ENCODE results near the gene FOXF2.

DNA sequence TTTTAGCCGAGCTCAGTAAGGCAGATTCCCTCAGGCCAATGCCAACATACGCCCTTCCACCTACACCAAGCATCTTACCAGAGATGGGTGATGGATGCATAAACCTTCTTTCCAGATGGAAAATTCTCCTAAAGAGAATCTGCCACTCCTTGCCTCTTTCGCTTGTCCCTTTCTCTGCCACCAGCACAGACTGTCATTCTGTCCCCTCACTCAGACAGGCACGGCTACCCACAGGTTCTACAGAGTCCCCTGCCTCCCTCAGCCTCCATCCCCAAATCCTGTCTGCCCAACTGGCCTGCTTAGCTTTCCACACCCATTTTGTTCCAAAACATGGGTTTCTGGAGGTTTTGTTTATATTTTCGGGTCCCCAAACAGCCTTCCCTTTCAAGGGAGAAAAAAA, 12.7 kb upstream of the FOXF2 start:
- TF ChIP-seq, protein P1, sequence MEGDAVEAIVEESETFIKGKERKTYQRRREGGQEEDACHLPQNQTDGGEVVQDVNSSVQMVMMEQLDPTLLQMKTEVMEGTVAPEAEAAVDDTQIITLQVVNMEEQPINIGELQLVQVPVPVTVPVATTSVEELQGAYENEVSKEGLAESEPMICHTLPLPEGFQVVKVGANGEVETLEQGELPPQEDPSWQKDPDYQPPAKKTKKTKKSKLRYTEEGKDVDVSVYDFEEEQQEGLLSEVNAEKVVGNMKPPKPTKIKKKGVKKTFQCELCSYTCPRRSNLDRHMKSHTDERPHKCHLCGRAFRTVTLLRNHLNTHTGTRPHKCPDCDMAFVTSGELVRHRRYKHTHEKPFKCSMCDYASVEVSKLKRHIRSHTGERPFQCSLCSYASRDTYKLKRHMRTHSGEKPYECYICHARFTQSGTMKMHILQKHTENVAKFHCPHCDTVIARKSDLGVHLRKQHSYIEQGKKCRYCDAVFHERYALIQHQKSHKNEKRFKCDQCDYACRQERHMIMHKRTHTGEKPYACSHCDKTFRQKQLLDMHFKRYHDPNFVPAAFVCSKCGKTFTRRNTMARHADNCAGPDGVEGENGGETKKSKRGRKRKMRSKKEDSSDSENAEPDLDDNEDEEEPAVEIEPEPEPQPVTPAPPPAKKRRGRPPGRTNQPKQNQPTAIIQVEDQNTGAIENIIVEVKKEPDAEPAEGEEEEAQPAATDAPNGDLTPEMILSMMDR (IDR thresholded peaks at IDR 0.05), result no peak
- TF ChIP-seq POLR2A (IDR thresholded peaks at IDR 0.05), result no peak
